Tibial artery (tissue), 4 donors: ENCODE data around the gene XRCC3.

Source experiments
- DNase-seq, 2 donors: peaks; one replicate each; pipeline ENCODE4 v3.0.0-alpha.2; 2019
- H3K27ac ChIP-seq, 2 donors: fragments of 200-600 bp; sonication (generic) in 1 of 2; 1 replicate in 1 of 2; 2 replicates in 1 of 2; pipeline ENCODE4 v1.5.1; 2018 to 2019; ENCODE audit warnings: mild to moderate bottlenecking in 1 of 2
- H3K27me3 ChIP-seq, 2 donors: fragments of 200-600 bp; sonication (generic) in 1 of 2; one replicate each; pipeline versions ENCODE4 v1.5.1 to v1.6.0; 2016 to 2019
- H3K36me3 ChIP-seq, 3 donors: fragments of 200-600 bp; sonication (generic) in 2 of 3; one replicate each; pipeline ENCODE4 v1.5.1; 2016 to 2019; ENCODE audit warnings: mild to moderate bottlenecking in 2 of 3
- H3K4me1 ChIP-seq, 4 donors: fragments of 200-600 bp; sonication (generic) in 2 of 4; 1 replicate in 3 of 4; 2 replicates in 1 of 4; pipeline ENCODE4 v1.5.1; 2016 to 2019
- H3K4me3 ChIP-seq, 2 donors: fragments of 200-600 bp; sonication (generic) in 1 of 2; 1 replicate in 1 of 2; 2 replicates in 1 of 2; pipeline ENCODE4 v1.5.1; 2018 to 2019; ENCODE audit warnings: mild to moderate bottlenecking in 2 of 2
- H3K9me3 ChIP-seq, 3 donors: fragments of 200-600 bp; sonication (generic) in 1 of 3; one replicate each; pipeline ENCODE4 v1.5.1; 2016 to 2019
- CTCF ChIP-seq, 2 experiments: fragments of 200-600 bp in 1 of 2; fragments of 450-650 bp in 1 of 2; IDR thresholded peaks; one replicate each; pipeline ENCODE4 v1.5.1; 2017 to 2019; ENCODE audit warnings: antibody characterized with exemption in 2 of 2, mild to moderate bottlenecking in 1 of 2, moderate library complexity in 1 of 2
- intact Hi-C: fragments of 100-400 bp; cut with DNase I; formaldehyde crosslinking; loops from one replicate; pipeline ENCODE4 v1.15.0; 2023; ENCODE audit warnings: low total_unique reads

The XRCC3 gene

GRCh38 chr14:103730490-103731035 lies 15.3 kb upstream of the XRCC3 start:
- H3K27ac ChIP-seq = peak overlapping the region in 1 of 2 donors; percentile 4
- no peak for TF ChIP-seq CTCF (IDR thresholded peaks at IDR 0.05)
- DNase-seq = peak in 1 of 2 donors; percentile 60

GRCh38 chr14:103729496-103730448 lies 14.5 kb upstream of the XRCC3 start:
- no peaks in the 10 kb centered on the region for H3K27me3 ChIP-seq
- intact Hi-C loops = loop anchor here (10.0 kb wide), 1 partner anchor 125 kb away; no protein-coding TSS in a partner anchor
- TF ChIP-seq CTCF (IDR thresholded peaks at IDR 0.05) = no peak
- no peak for DNase-seq
- H3K4me1 ChIP-seq = peaks cover 0 to 44% (median 19%) of the 10 kb centered on the region in 4 donors
- H3K4me3 ChIP-seq = no peak overlapping the region
- H3K27ac ChIP-seq = peak overlapping the region in 1 of 2 donors; percentile 4
- no peaks in the 10 kb centered on the region for H3K9me3 ChIP-seq
- H3K36me3 ChIP-seq = peaks cover 58 to 84% (median 78%) of the 10 kb centered on the region in 3 donors

More at GRCh38 chr14:103730490-103731035, 15.3 kb upstream of the XRCC3 start:
- intact Hi-C loops = loop anchor here (10.0 kb wide), 1 partner anchor 126 kb away; no protein-coding TSS in a partner anchor
- peaks cover 0 to 44% (median 20%) of the 10 kb centered on the region in 4 donors for H3K4me1 ChIP-seq
- no peaks in the 10 kb centered on the region for H3K9me3 ChIP-seq
- H3K27me3 ChIP-seq = no peaks in the 10 kb centered on the region
- no peak overlapping the region for H3K4me3 ChIP-seq
- H3K36me3 ChIP-seq = peaks cover 58 to 91% (median 78%) of the 10 kb centered on the region in 3 donors

GRCh38 chr14:103728721-103729120 lies 13.5 kb upstream of the XRCC3 start:
- intact Hi-C loops = no loop called here
- DNase-seq = no peak
- no peaks in the 10 kb centered on the region for H3K9me3 ChIP-seq
- H3K27ac ChIP-seq = no peak overlapping the region
- peaks cover 3 to 54% (median 28%) of the 10 kb centered on the region in 4 donors for H3K4me1 ChIP-seq
- peaks cover 50 to 73% (median 70%) of the 10 kb centered on the region in 3 donors for H3K36me3 ChIP-seq
- H3K4me3 ChIP-seq = no peak overlapping the region
- H3K27me3 ChIP-seq = no peaks in the 10 kb centered on the region
- TF ChIP-seq CTCF (IDR thresholded peaks at IDR 0.05) = no peak

- H3K9me3 ChIP-seq = no peaks in the 10 kb centered on the region
- peaks cover 3 to 60% (median 33%) of the 10 kb centered on the region in 4 donors for H3K4me1 ChIP-seq
- no peak overlapping the region for H3K4me3 ChIP-seq
- H3K36me3 ChIP-seq = peaks cover 45 to 68% (median 64%) of the 10 kb centered on the region in 3 donors
- no peak for TF ChIP-seq CTCF (IDR thresholded peaks at IDR 0.05)
- intact Hi-C loops = no loop called here
- DNase-seq = no peak
- no peaks in the 10 kb centered on the region for H3K27me3 ChIP-seq
- H3K27ac ChIP-seq = no peak overlapping the region
Measured at GRCh38 chr14:103728141-103728540, 12.9 kb upstream of the XRCC3 start.

- H3K36me3 ChIP-seq = peaks cover 39 to 61% (median 57%) of the 10 kb centered on the region in 3 donors
- H3K27me3 ChIP-seq = no peaks in the 10 kb centered on the region
- no peak overlapping the region for H3K27ac ChIP-seq
- no peak overlapping the region for H3K4me3 ChIP-seq
- no peaks in the 10 kb centered on the region for H3K9me3 ChIP-seq
- H3K4me1 ChIP-seq = peaks cover 3 to 67% (median 40%) of the 10 kb centered on the region in 4 donors
- TF ChIP-seq CTCF (IDR thresholded peaks at IDR 0.05) = no peak
- no peak for DNase-seq
- intact Hi-C loops = no loop called here
Measured at GRCh38 chr14:103727313-103727980, 12.2 kb upstream of the XRCC3 start.
